Measurements from ENCODE around the gene NDUFV1. TPM values are rescaled to one million over a fixed set of nuclear protein-coding genes. Genes with fewer than 3 reads are reported as not detected.
"Not testable (repeated sequence)": the region's sequence is repeated elsewhere in the genome, so short reads cannot be mapped to it uniquely, and the experiment has no call there.

The NDUFV1 gene
- total and polyA plus RNA-seq, 2 experiments from 2014 or later, result 136 to 168 TPM

GRCh38 chr11:67599149-67599548 is 7.6 kb upstream of the NDUFV1 start:
- H3K27me3 ChIP-seq (replicated peaks; ENCODE audit: insufficient read depth), result peaks cover 21% of the 10 kb centered on the region
- no peak overlapping the region for H2AFZ ChIP-seq
- no peaks in the 10 kb centered on the region for H3K36me3 ChIP-seq (ENCODE audit: low read depth)
- no peak for TF ChIP-seq EZH2phosphoT487 (IDR thresholded peaks at IDR 0.05; ENCODE audit: insufficient read depth, low read depth)
- no peak for TF ChIP-seq EZH2 (IDR thresholded peaks at IDR 0.05; ENCODE audit: insufficient read depth, poor library complexity, severe bottlenecking)
- no peak for DNase-seq
- no peak overlapping the region for H3K27ac ChIP-seq
- H3K4me3 ChIP-seq, result no peak overlapping the region
- H3K9ac ChIP-seq, result no peak overlapping the region
- no peaks in the 10 kb centered on the region for H3K9me2 ChIP-seq (ENCODE audit: insufficient read depth)
- no peaks in the 10 kb centered on the region for H4K20me1 ChIP-seq (ENCODE audit: insufficient read depth)
- H3K79me2 ChIP-seq (ENCODE audit: insufficient read depth), result no peaks in the 10 kb centered on the region
- H3K9me3 ChIP-seq (ENCODE audit: low read depth), result no peaks in the 10 kb centered on the region
- no peak overlapping the region for H3K4me2 ChIP-seq (ENCODE audit: unreplicated experiment)
- in situ Hi-C loops (cut with MboI), result no loop called here
- no peaks in the 10 kb centered on the region for H3F3A ChIP-seq (ENCODE audit: insufficient read depth)
- 17 to 27% methylated on average over 1 of the region's 1 CpG for WGBS, 2 experiments (ENCODE audit: low coverage in 1 of 2, low lambda C conversion rate in 2 of 2, missing lambda C conversion rate in 2 of 2)
- no peaks in the 10 kb centered on the region for H3K4me1 ChIP-seq (ENCODE audit: insufficient read depth)

DNA sequence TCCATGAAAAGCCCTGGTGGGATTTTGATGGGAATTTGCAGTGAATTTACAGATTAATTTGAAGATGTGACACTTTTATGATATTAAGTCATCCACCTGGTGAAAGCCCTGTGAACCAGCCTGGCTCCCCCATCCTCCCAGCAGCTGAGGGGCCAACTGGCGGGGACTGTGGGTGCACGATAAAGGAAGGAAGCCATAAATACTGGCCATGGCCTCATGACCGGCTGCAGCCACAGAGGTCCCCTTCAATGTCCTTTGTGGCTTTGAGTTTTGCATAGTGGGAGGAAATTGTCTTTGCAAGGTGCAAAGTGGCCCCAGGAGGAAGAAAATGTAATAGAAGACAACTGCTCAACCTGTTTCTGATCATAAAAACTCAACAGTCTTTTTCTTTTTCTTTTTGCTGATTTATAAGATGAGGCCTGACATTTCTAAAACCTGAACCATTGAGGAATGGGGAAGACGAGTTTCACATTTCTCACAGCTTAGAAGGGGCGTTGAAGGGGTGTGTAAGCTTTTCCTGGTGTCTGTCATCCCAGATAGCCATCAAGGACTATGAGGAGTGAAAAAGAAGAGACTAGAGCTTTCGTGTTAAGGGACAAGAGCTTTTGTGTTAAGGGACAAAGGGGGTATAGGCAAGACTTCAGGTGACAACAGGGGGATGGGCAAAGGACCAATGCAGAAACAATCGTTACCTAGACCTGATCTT is 6.3 kb upstream of the NDUFV1 start:
- 12% methylated on average over 7 of the region's 7 CpGs for WGBS, 2 experiments (ENCODE audit: low coverage in 1 of 2, low lambda C conversion rate in 2 of 2, missing lambda C conversion rate in 2 of 2)
- Histone ChIP-seq H3K27ac (no peak overlapping the region), H3K9me2 (ENCODE audit: insufficient read depth) (no peaks in the 10 kb centered on the region), H3K79me2 (ENCODE audit: insufficient read depth) (no peaks in the 10 kb centered on the region), H3K27me3 (replicated peaks; ENCODE audit: insufficient read depth) (peaks cover 21% of the 10 kb centered on the region), H3K4me1 (ENCODE audit: insufficient read depth) (no peaks in the 10 kb centered on the region), H3K9me3 (ENCODE audit: low read depth) (no peaks in the 10 kb centered on the region), H3K9ac (no peak overlapping the region), H3K36me3 (ENCODE audit: low read depth) (no peaks in the 10 kb centered on the region), H2AFZ (no peak overlapping the region), H3K4me3 (no peak overlapping the region), H4K20me1 (ENCODE audit: insufficient read depth) (no peaks in the 10 kb centered on the region), H3K4me2 (ENCODE audit: unreplicated experiment) (no peak overlapping the region), H3F3A (ENCODE audit: insufficient read depth) (no peaks in the 10 kb centered on the region)
- in situ Hi-C loops (cut with MboI), result no loop called here
- no peak for TF ChIP-seq EZH2phosphoT487 (IDR thresholded peaks at IDR 0.05; ENCODE audit: insufficient read depth, low read depth)
- no peak for TF ChIP-seq EZH2 (IDR thresholded peaks at IDR 0.05; ENCODE audit: insufficient read depth, poor library complexity, severe bottlenecking)
- no peak for DNase-seq

- WGBS, 2 experiments (ENCODE audit: low coverage in 1 of 2, low lambda C conversion rate in 2 of 2, missing lambda C conversion rate in 2 of 2), result 75 to 78% methylated on average over 7 of the region's 7 CpGs
- Histone ChIP-seq H3K79me2 (ENCODE audit: insufficient read depth) (no peaks in the 10 kb centered on the region), H2AFZ (no peak overlapping the region), H3K36me3 (ENCODE audit: low read depth) (no peaks in the 10 kb centered on the region), H3K4me2 (ENCODE audit: unreplicated experiment) (no peak overlapping the region), H3K27me3 (replicated peaks; ENCODE audit: insufficient read depth) (peaks cover 21% of the 10 kb centered on the region), H3K27ac (no peak overlapping the region), H4K20me1 (ENCODE audit: insufficient read depth) (no peaks in the 10 kb centered on the region), H3K9ac (no peak overlapping the region), H3K4me3 (no peak overlapping the region), H3K4me1 (ENCODE audit: insufficient read depth) (no peaks in the 10 kb centered on the region), H3K9me2 (ENCODE audit: insufficient read depth) (no peaks in the 10 kb centered on the region), H3F3A (ENCODE audit: insufficient read depth) (no peaks in the 10 kb centered on the region), H3K9me3 (ENCODE audit: low read depth) (no peaks in the 10 kb centered on the region)
- no peak for TF ChIP-seq EZH2phosphoT487 (IDR thresholded peaks at IDR 0.05; ENCODE audit: insufficient read depth, low read depth)
- TF ChIP-seq EZH2 (IDR thresholded peaks at IDR 0.05; ENCODE audit: insufficient read depth, poor library complexity, severe bottlenecking), result no peak
- no peak for DNase-seq
- in situ Hi-C loops (cut with MboI), result no loop called here
Measured at GRCh38 chr11:67601098-67601497, 5.6 kb upstream of the NDUFV1 start.

GRCh38 chr11:67604119-67604518 is 2.6 kb upstream of the NDUFV1 start:
- H3K36me3 ChIP-seq (ENCODE audit: low read depth); H2AFZ ChIP-seq; H3F3A ChIP-seq (ENCODE audit: insufficient read depth); H3K9me3 ChIP-seq (ENCODE audit: low read depth); H3K4me1 ChIP-seq (ENCODE audit: insufficient read depth); H3K9me2 ChIP-seq (ENCODE audit: insufficient read depth); H3K4me2 ChIP-seq (ENCODE audit: unreplicated experiment); in situ Hi-C loops (cut with MboI); DNase-seq; H3K4me3 ChIP-seq; H3K9ac ChIP-seq; H3K27ac ChIP-seq; H4K20me1 ChIP-seq (ENCODE audit: insufficient read depth): not testable (repeated sequence)
- peaks cover 22% of the 10 kb centered on the region for H3K79me2 ChIP-seq (ENCODE audit: insufficient read depth)
- H3K27me3 ChIP-seq (replicated peaks; ENCODE audit: insufficient read depth), result peaks cover 11% of the 10 kb centered on the region
- WGBS, 2 experiments (ENCODE audit: low coverage in 1 of 2, low lambda C conversion rate in 2 of 2, missing lambda C conversion rate in 2 of 2), result 19 to 30% methylated on average over 2 of the region's 4 CpGs

DNA sequence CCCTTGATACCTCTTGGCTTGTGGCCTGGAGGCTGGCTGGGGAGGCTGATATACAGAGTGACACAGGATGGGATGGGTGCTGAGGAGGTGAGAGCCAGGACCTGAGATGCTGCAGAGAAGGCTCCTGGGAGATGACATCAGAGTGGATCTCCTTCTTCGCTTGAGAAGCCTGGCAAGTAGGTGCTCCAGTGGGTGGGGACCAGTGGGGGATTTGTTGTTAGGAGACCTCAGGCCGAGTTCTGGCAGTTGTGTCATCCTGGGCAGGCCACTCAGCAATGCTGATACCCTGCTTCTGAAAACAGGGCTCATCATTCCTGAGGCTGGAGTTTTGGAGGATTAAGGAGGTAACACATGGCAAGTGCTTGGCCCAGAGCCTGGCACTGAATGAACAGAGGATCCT is 1.9 kb upstream of the NDUFV1 start:
- H3K79me2 ChIP-seq (ENCODE audit: insufficient read depth), result peaks cover 22% of the 10 kb centered on the region
- 19 to 49% methylated on average over 2 of the region's 2 CpGs for WGBS, 2 experiments (ENCODE audit: low coverage in 1 of 2, low lambda C conversion rate in 2 of 2, missing lambda C conversion rate in 2 of 2)
- peaks cover 7% of the 10 kb centered on the region for H3K27me3 ChIP-seq (replicated peaks; ENCODE audit: insufficient read depth)
- no peak overlapping the region for H3K27ac ChIP-seq
- in situ Hi-C loops (cut with MboI), result no loop called here
- no peaks in the 10 kb centered on the region; the same call in 1 of the 2 replicates for H3K36me3 ChIP-seq (ENCODE audit: low read depth)
- H3K9ac ChIP-seq, result no peak overlapping the region
- no peak overlapping the region for H3K4me3 ChIP-seq
- no peak overlapping the region for H2AFZ ChIP-seq
- peaks cover 5% of the 10 kb centered on the region; the same call in 1 of the 2 replicates for H3K4me1 ChIP-seq (ENCODE audit: insufficient read depth)
- no peak for TF ChIP-seq EZH2 (IDR thresholded peaks at IDR 0.05; ENCODE audit: insufficient read depth, poor library complexity, severe bottlenecking)
- TF ChIP-seq EZH2phosphoT487 (IDR thresholded peaks at IDR 0.05; ENCODE audit: insufficient read depth, low read depth), result no peak
- no peaks in the 10 kb centered on the region for H3K9me3 ChIP-seq (ENCODE audit: low read depth)
- H4K20me1 ChIP-seq (ENCODE audit: insufficient read depth), result no peaks in the 10 kb centered on the region
- no peak for DNase-seq
- H3K4me2 ChIP-seq (ENCODE audit: unreplicated experiment), result no peak overlapping the region
- H3K9me2 ChIP-seq (ENCODE audit: insufficient read depth), result no peaks in the 10 kb centered on the region
- H3F3A ChIP-seq (ENCODE audit: insufficient read depth), result no peaks in the 10 kb centered on the region

Data from GM23248 (cell line).